H9 (cell line): ENCODE data around the gene SLC29A4. TPM values are rescaled to one million over a fixed set of nuclear protein-coding genes. Genes with fewer than 3 reads are reported as not detected.

ENCODE experiments used
- DNase-seq: peaks from one replicate; pipeline ENCODE4 v3.0.0-alpha.2; 2017
- H2AFZ ChIP-seq: one replicate; pipeline ENCODE4 v1.6.1; 2013; ENCODE audit warnings: mild to moderate bottlenecking, low read length, control low read depth, moderate library complexity
- H2AK5ac ChIP-seq: 2 replicates; pipeline ENCODE4 v1.6.1; 2013; ENCODE audit warnings: low read length, control low read depth, mixed read lengths; ENCODE audit not compliant: insufficient read length
- H2BK120ac ChIP-seq: one replicate; pipeline ENCODE4 v1.6.1; 2013; ENCODE audit warnings: low read depth, mild to moderate bottlenecking, low read length, control low read depth, inconsistent platforms; ENCODE audit not compliant: poor library complexity, severe bottlenecking
- H2BK12ac ChIP-seq: 2 replicates; pipeline ENCODE4 v1.6.1; 2013; ENCODE audit warnings: low read length, control low read depth, mixed read lengths, low read depth; ENCODE audit not compliant: insufficient read length
- H2BK15ac ChIP-seq: 2 replicates; pipeline ENCODE4 v1.6.1; 2013; ENCODE audit warnings: low read depth, low read length, control low read depth
- H2BK20ac ChIP-seq: one replicate; pipeline ENCODE4 v1.6.1; 2013; ENCODE audit warnings: low read depth, mild to moderate bottlenecking, low read length, control low read depth, inconsistent platforms; ENCODE audit not compliant: poor library complexity, severe bottlenecking
- H2BK5ac ChIP-seq: 2 replicates; pipeline ENCODE4 v1.6.1; 2013; ENCODE audit warnings: low read length, control low read depth, mixed read lengths; ENCODE audit not compliant: insufficient read length
- H3K14ac ChIP-seq: 2 replicates; pipeline ENCODE4 v1.6.1; 2013; ENCODE audit warnings: low read length, control low read depth; ENCODE audit not compliant: insufficient read depth
- H3K18ac ChIP-seq: 2 replicates; pipeline ENCODE4 v1.6.1; 2013; ENCODE audit warnings: low read depth, mild to moderate bottlenecking, mixed read lengths, low read length, control low read depth; ENCODE audit not compliant: insufficient read length
- H3K23ac ChIP-seq: 2 replicates; pipeline ENCODE4 v1.6.1; 2013; ENCODE audit warnings: low read length, control low read depth, mixed read lengths, low read depth; ENCODE audit not compliant: insufficient read length
- H3K23me2 ChIP-seq: 2 replicates; pipeline ENCODE4 v1.6.1; 2013; ENCODE audit warnings: low read depth, mild to moderate bottlenecking, mixed read lengths, low read length, control low read depth; ENCODE audit not compliant: insufficient read length, poor library complexity, severe bottlenecking
- H3K27ac ChIP-seq: 2 replicates; pipeline ENCODE4 v1.5.1; 2013; ENCODE audit warnings: low read length, control low read depth, mixed read lengths, low read depth; ENCODE audit not compliant: insufficient read length
- H3K27me3 ChIP-seq: 2 replicates; pipeline ENCODE4 v1.6.1; 2013; ENCODE audit warnings: low read length, control low read depth, inconsistent platforms; ENCODE audit not compliant: insufficient read depth
- H3K4ac ChIP-seq: 2 replicates; pipeline ENCODE4 v1.6.1; 2013; ENCODE audit warnings: low read depth, mild to moderate bottlenecking, control low read depth, inconsistent platforms, low read length, moderate library complexity
- H3K4me1 ChIP-seq: 2 replicates; pipeline ENCODE4 v1.6.1; 2013; ENCODE audit warnings: low read length, control low read depth, inconsistent platforms; ENCODE audit not compliant: insufficient read depth
- H3K4me2 ChIP-seq: 2 replicates; pipeline ENCODE4 v1.6.1; 2013; ENCODE audit warnings: low read length, control low read depth, mixed read lengths; ENCODE audit not compliant: insufficient read length, insufficient read depth
- H3K56ac ChIP-seq: 2 replicates; pipeline ENCODE4 v1.6.1; 2013; ENCODE audit warnings: low read depth, mild to moderate bottlenecking, mixed read lengths, low read length, control low read depth; ENCODE audit not compliant: insufficient read length
- H3K79me1 ChIP-seq: 2 replicates; pipeline ENCODE4 v1.6.1; 2013; ENCODE audit warnings: low read depth, mild to moderate bottlenecking, moderate library complexity, low read length, control low read depth, inconsistent platforms; ENCODE audit not compliant: insufficient read depth, poor library complexity, severe bottlenecking
- H3K79me2 ChIP-seq: 2 replicates; pipeline ENCODE4 v1.6.1; 2013; ENCODE audit warnings: low read length, control low read depth, inconsistent platforms; ENCODE audit not compliant: insufficient read depth
- H3K9ac ChIP-seq: 2 replicates; pipeline ENCODE4 v1.6.1; 2013; ENCODE audit warnings: low read length, control low read depth, mixed read lengths; ENCODE audit not compliant: insufficient read length; ENCODE audit errors: extremely low read depth
- H3K9me3 ChIP-seq: one replicate; pipeline ENCODE4 v1.6.1; 2013; ENCODE audit warnings: low read depth, low read length, inconsistent platforms; ENCODE audit not compliant: control insufficient read depth
- H3T11ph ChIP-seq: one replicate; pipeline ENCODE4 v1.6.1; 2013; ENCODE audit warnings: mild to moderate bottlenecking, low read length, control low read depth, inconsistent platforms
- H4K20me1 ChIP-seq: one replicate; pipeline ENCODE4 v1.6.1; 2013; ENCODE audit not compliant: control insufficient read depth, insufficient read length, insufficient read depth
- H4K5ac ChIP-seq: 2 replicates; pipeline ENCODE4 v1.6.1; 2013; ENCODE audit warnings: low read depth, mild to moderate bottlenecking, mixed read lengths, low read length, control low read depth; ENCODE audit not compliant: insufficient read length
- H4K8ac ChIP-seq: replicated peaks from 2 replicates; pipeline ENCODE4 v1.6.1; 2013; ENCODE audit warnings: low read length, control low read depth, mixed read lengths, low read depth; ENCODE audit not compliant: insufficient read length
- H4K91ac ChIP-seq: 2 replicates; pipeline ENCODE4 v1.6.1; 2013; ENCODE audit warnings: low read depth, mild to moderate bottlenecking, moderate library complexity, mixed read lengths, low read length, control low read depth; ENCODE audit not compliant: insufficient read length
- H3K27ac Mint-ChIP-seq, 3 experiments: 2 replicates in 2 of 3; 3 replicates in 1 of 3; pipeline ENCODE4 v1.8.0; 2020 to 2021; ENCODE audit warnings: mixed read lengths in 3 of 3, mild to moderate bottlenecking in 1 of 3, moderate library complexity in 1 of 3
- H3K27me3 Mint-ChIP-seq: 2 replicates; pipeline ENCODE4 v1.8.0; 2021; ENCODE audit warnings: low read depth, mild to moderate bottlenecking, moderate library complexity, mixed read lengths
- H3K36me3 Mint-ChIP-seq, 3 experiments: 2 replicates in 2 of 3; 3 replicates in 1 of 3; pipeline ENCODE4 v1.8.0; 2020 to 2021; ENCODE audit warnings: low read depth in 3 of 3, mixed read lengths in 3 of 3; ENCODE audit not compliant: insufficient read depth in 1 of 3
- H3K4me1 Mint-ChIP-seq, 2 experiments: 2 replicates each; pipeline ENCODE4 v1.8.0; 2020; ENCODE audit warnings: mixed read lengths in 2 of 2
- H3K4me3 Mint-ChIP-seq, 2 experiments: 2 replicates in 1 of 2; 3 replicates in 1 of 2; pipeline ENCODE4 v1.8.0; 2020 to 2021; ENCODE audit warnings: mild to moderate bottlenecking in 2 of 2, mixed read lengths in 2 of 2, moderate library complexity in 1 of 2
- H3K9me3 Mint-ChIP-seq, 2 experiments: 2 replicates in 1 of 2; 3 replicates in 1 of 2; pipeline ENCODE4 v1.8.0; 2020; ENCODE audit warnings: mild to moderate bottlenecking in 2 of 2, mixed read lengths in 2 of 2, moderate library complexity in 1 of 2
- WGBS: extraction: QIAGEN DNeasy Blood & Tissue Kit; methylation state at CpG from one replicate; pipeline ENCODE4 v1.1.7; 2013; ENCODE audit warnings: missing lambda C conversion rate, low lambda C conversion rate, mixed read lengths; ENCODE audit not compliant: insufficient read length; ENCODE audit errors: extremely low coverage; 5-methylcytosine and 5-hydroxymethylcytosine counted together
- total RNA-seq: library from RNA; stranded (reverse); gene quantifications from 2 replicates; pipeline ENCODE4 v1.2.1, GENCODE V29; 2021
- TF ChIP-seq, protein P1 (sequence below): fragments of 200-600 bp; sonication (generic); conservative IDR thresholded peaks from 3 replicates; pipeline ENCODE4 v1.8.0; 2021; ENCODE audit warnings: antibody characterized with exemption, mild to moderate bottlenecking

SLC29A4 gene
- total RNA-seq, 1 experiment from 2014 or later, result 12.4 TPM

DNA sequence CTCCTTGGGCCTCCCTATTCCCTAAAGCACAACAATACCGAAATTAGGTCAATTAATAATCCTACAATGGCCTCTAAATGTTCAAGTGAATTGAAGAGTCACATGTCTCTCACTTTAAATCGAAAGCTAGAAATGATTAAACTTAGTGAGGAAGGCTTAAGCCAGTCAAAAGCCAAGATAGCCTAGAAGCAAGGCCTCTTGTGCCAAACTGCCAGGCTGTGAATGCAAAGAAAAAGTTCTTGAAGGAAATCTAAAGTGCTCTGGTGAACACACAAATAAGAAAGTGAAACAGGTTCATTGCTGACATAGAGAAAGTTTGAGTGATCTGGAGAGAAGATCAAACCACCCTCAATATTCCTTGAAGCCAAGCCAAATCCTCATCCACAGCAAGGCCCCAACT, 57.2 kb downstream of the SLC29A4 start:
- Mint-ChIP-seq H3K9me3 (peaks cover 39 to 40% of the 10 kb centered on the region in 2 experiments), H3K36me3 (peaks cover 8 to 43% (median 39%) of the 10 kb centered on the region in 3 experiments), H3K4me1 (peaks cover 0 to 2% of the 10 kb centered on the region in 2 experiments; a peak in 1 of 4 replicates), H3K27ac (no peak overlapping the region), H3K4me3 (no peak overlapping the region), H3K27me3 (no peaks in the 10 kb centered on the region; the same call in 1 of the 2 replicates)
- Histone ChIP-seq H2BK5ac (no peak overlapping the region), H4K20me1 (no peaks in the 10 kb centered on the region), H2AFZ (no peak overlapping the region), H3K79me2 (no peaks in the 10 kb centered on the region), H3K9me3 (no peaks in the 10 kb centered on the region), H2BK120ac (no peak overlapping the region), H3K27ac (no peak overlapping the region), H3K4me1 (no peaks in the 10 kb centered on the region), H3K18ac (no peak overlapping the region), H2AK5ac (no peak overlapping the region), H4K91ac (no peak overlapping the region), H3K56ac (no peak overlapping the region), H4K8ac (no peak overlapping the region), H2BK12ac (no peak overlapping the region), H3K9ac (no peak overlapping the region), H3K14ac (no peak overlapping the region), H2BK20ac (no peak overlapping the region), H3K27me3 (no peaks in the 10 kb centered on the region), H3K23ac (no peak overlapping the region), H3K4me2 (no peak overlapping the region), H3K79me1 (no peaks in the 10 kb centered on the region), H3K4ac (no peak overlapping the region), H4K5ac (no peak overlapping the region), H3T11ph (no peak overlapping the region), H3K23me2 (no peaks in the 10 kb centered on the region), H2BK15ac (no peak overlapping the region)
- WGBS, result no CpG with 5 or more reads among the region's 2 CpGs
- DNase-seq, result no peak
- TF ChIP-seq, protein P1, sequence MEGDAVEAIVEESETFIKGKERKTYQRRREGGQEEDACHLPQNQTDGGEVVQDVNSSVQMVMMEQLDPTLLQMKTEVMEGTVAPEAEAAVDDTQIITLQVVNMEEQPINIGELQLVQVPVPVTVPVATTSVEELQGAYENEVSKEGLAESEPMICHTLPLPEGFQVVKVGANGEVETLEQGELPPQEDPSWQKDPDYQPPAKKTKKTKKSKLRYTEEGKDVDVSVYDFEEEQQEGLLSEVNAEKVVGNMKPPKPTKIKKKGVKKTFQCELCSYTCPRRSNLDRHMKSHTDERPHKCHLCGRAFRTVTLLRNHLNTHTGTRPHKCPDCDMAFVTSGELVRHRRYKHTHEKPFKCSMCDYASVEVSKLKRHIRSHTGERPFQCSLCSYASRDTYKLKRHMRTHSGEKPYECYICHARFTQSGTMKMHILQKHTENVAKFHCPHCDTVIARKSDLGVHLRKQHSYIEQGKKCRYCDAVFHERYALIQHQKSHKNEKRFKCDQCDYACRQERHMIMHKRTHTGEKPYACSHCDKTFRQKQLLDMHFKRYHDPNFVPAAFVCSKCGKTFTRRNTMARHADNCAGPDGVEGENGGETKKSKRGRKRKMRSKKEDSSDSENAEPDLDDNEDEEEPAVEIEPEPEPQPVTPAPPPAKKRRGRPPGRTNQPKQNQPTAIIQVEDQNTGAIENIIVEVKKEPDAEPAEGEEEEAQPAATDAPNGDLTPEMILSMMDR, result no peak
